ENCODE results near the gene ANLN.

Gene ANLN

DNA sequence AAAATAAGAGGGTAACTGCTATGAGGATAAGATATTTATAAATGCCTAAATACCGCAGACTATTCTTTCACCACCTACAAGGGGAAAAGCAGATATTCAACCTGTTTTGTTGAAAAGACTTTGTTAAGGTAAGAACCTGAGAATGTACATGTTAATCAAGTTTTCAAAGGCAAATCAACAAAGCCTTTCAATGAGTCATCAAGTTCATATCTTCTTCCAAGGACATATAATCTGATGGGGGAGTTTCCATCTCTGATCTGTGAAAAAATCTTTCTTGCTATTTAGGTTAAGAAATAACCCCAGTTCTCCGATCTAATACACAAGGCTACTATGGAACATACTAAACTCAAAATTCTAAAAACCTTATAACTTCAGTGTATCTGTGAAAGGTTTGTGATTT is 40.0 kb upstream of the ANLN start:
- TF ChIP-seq CTCF (IDR thresholded peaks at IDR 0.05): no peak
- H3K4me3 ChIP-seq: no peak overlapping the region
- no peak overlapping the region for H3K27ac ChIP-seq
- DNase-seq (ENCODE audit: low spot score): no peak

- Histone ChIP-seq H3K4me3 (no peak overlapping the region), H3K27ac (no peak overlapping the region)
- no peak for DNase-seq (ENCODE audit: low spot score)
- no peak for TF ChIP-seq CTCF (IDR thresholded peaks at IDR 0.05)
These were observed 34.2 kb upstream of the ANLN start for GRCh38 chr7:36355490-36355889.

DNA sequence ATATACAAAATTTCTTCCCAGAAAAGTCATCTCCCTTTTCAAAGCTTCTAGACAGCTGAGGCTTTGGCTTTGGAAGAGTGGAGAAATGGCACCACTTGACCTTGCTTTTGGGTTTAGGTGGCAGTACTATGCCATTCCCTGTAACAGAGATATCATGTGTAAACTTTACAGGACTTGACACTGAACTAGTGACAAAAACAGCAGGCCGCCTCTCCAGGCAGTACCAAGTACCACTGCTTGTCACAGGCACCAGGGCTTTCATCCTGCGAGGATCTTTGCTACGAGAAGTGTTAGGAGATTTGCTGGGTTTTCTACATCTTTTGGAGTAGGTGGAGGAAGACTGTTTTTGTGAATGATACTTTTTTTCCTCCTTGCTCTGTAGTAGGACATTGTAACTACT is 32.6 kb upstream of the ANLN start:
- Histone ChIP-seq H3K27ac (no peak overlapping the region), H3K4me3 (no peak overlapping the region)
- TF ChIP-seq CTCF (IDR thresholded peaks at IDR 0.05): no peak
- DNase-seq (ENCODE audit: low spot score): no peak

DNA sequence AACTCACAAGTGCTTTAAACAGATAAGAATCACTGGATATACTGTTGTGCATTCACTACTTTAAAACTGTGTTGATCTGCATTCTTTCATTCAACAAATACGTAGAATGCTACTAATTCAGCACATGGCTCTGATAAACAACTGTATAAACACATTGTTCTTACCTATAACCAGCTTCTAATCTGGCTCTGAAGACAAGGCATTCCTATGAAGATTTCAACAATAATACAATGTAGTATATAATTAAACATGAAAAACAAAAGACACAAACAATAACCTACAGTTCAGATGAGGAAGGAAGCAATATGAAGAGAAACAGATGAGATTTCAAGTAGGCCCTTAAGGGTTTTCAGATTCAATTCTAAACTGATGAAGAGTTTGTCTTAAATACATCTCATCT is 31.1 kb upstream of the ANLN start:
- no peak for TF ChIP-seq CTCF (IDR thresholded peaks at IDR 0.05)
- H3K4me3 ChIP-seq: no peak overlapping the region
- no peak overlapping the region for H3K27ac ChIP-seq
- DNase-seq (ENCODE audit: low spot score): no peak

DNA sequence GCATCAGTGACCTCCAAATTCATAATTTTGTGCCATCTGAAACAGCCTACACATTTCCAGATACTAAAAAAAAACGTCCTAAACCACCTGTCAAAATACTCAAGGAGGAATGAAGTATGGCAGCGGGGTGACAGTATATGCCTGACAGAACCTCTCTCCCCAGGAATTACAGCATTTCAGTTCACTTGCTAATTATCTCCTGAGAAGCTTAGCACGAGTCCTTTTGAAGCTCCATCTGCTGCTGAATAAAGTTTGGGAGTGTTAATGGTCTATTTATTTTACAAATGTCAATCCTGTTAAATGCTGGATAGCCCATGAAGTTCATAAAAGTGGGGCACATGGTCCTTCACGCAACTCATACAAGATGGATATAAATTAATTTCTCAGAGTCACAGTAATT is 29.4 kb upstream of the ANLN start:
- H3K4me3 ChIP-seq: no peak overlapping the region
- no peak overlapping the region for H3K27ac ChIP-seq
- TF ChIP-seq CTCF (IDR thresholded peaks at IDR 0.05): no peak
- DNase-seq (ENCODE audit: low spot score): no peak

DNA sequence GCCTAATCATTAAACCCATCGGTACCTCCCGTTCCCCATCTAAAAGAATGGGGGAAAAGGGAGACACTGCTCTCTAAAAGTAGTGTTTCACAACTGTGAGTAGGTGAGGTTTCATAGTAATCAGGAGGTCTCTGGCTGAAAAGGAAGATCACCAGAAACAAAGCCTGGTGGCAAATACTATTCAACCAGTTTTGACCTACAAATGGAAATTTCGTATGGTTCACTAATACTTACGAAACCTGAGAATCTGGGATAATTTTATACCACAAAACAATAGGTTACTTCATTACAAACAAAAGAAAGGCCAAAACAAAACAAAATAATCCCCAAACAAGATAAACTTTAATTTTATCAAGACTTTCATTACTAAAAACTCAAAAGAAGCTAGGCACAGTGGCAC is 28.4 kb upstream of the ANLN start:
- Histone ChIP-seq H3K4me3 (no peak overlapping the region), H3K27ac (no peak overlapping the region)
- TF ChIP-seq CTCF (IDR thresholded peaks at IDR 0.05): no peak
- no peak for DNase-seq (ENCODE audit: low spot score)

DNA sequence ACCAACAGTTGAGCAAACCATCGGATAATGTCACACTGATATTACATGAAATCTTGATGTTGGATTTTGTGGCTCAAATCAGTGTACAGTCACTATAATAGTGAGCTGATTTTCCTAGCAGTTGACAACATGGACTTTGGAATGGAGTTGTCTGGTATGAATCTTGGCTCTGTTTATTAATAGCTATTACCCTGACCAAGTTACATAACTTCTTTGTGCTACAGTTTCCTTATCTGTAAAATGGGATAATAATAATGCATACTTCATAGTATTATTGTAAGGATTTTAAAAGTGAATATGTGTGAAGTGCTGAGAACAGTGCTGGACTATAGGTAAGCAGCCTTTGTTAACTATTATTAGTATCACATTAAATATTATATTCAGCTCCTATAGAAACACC is 26.1 kb upstream of the ANLN start:
- Histone ChIP-seq H3K4me3 (no peak overlapping the region), H3K27ac (no peak overlapping the region)
- TF ChIP-seq CTCF (IDR thresholded peaks at IDR 0.05): no peak
- DNase-seq (ENCODE audit: low spot score): no peak

Data from coronary artery (tissue), 2 donors.